Left ventricle myocardium superior (tissue), 1 donor: ENCODE results near the gene SPATA18. TPM values are rescaled to one million over a fixed set of nuclear protein-coding genes. Genes with fewer than 3 reads are reported as not detected.
"Not testable (repeated sequence)": the region's sequence is repeated elsewhere in the genome, so short reads cannot be mapped to it uniquely, and the experiment has no call there.

Experiments used
- ATAC-seq: fragments of 200-7000 bp; cut with Tn5 transposase; one replicate; pipeline ENCODE4 v1.9.1; 2020; ENCODE audit warnings: mild to moderate bottlenecking, moderate library complexity
- DNase-seq: peaks from one replicate; pipeline ENCODE4 v3.0.0-alpha.2; 2020
- intact Hi-C: fragments of 100-400 bp; cut with micrococcal nuclease; formaldehyde crosslinking; loops from one replicate; pipeline ENCODE4 v1.11.0; 2022
- total RNA-seq: library from RNA; stranded (reverse); fragmentation: NEBNext Ultra II Directional; extraction: Animal tissue kit (Norgen Biotek cat#: 25700); gene quantifications from one replicate; pipeline ENCODE4 v1.2.1, GENCODE V29; 2021
- donor health status: DM: no; HTN: yes; CAD: no; lungs with severe emphysema.

SPATA18 gene
- total RNA-seq, 1 donor from 2014 or later, result 1.9 TPM

DNA sequence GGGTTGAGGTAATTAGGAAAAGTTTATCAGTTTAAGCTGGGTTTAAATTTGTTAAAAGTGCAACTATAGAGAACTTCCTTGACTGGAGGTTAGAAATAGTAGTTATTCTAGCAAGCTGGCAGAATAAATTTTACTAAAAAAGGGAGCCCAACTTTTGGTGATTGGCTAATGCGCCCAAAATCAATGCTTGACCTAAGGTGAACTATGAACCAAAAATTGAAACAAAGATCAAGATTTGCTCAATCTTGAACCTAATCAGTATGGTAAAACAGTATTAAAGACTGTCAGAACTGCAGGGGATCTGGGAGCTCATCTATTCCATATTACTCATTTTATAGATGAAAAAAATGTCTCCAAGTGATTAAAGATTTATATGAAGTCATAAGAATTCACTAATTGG lies 6.1 kb upstream of the SPATA18 start:
- ATAC-seq, result no peak
- intact Hi-C loops, result no loop called here
- no peak for DNase-seq

DNA sequence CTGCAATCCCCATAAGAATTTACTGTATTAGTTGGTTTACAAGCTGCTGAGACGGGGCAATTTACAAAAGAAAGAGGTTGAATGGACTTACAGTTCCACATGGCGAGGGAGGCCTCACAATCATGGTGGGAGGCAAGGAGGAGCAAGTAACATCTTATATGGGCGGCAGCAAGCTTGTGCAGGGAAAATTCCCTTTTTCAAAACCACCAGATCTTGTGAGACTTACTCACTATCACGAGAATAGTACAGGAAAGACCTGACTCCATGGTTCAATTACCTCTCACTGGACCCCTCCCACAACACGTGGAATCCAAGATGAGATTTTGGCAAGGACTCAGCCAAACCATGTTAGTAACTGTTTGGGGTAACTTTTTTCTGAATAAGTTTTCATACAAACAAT lies 1.8 kb upstream of the SPATA18 start:
- intact Hi-C loops, result no loop called here
- no peak for ATAC-seq

DNA sequence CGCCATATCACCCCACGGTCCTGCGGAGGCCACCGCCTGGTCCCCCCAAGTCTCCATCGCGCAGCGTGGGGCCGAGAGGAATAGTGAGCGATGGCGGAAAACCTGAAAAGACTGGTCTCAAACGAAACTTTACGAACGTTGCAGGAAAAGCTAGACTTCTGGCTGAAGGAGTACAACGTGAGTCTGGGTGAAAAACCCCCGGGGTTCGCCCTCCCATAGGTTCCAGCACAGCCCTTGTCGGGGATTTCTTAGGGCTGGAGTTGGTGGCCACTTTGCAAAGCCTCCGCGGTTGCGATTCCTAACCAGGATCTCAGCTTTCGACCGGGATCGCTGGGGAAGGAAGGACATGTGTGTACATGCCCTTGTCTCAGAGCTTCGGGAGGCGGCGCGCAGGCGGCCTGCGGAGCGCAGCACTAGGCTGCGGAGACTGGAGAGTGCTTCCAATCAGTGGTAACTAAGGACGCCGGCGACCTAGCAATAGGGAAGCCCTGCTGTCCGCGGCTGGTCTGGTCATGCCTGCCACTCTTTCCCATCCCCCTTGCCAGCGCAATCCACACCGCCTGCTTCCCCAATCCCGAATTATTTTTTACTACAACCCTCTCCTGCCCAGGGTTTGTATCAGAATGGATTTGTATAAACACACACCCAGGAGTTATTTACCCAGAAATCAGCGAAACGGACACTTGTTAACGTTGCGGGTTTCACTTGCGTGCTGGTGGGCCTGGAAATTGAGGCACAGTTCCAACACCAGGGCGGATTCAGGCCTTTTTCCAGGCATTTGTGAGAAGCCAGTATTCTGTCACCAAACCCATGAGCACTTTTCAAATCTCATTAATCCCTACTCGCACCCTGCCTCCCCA lies 741 bp downstream of the SPATA18 start:
- DNase-seq (peak; percentile 82), ATAC-seq (peak; percentile 96)
- intact Hi-C loops, result no loop called here

More for the DNA sequence above, 1.8 kb upstream of the SPATA18 start:
- no peak for DNase-seq

DNA sequence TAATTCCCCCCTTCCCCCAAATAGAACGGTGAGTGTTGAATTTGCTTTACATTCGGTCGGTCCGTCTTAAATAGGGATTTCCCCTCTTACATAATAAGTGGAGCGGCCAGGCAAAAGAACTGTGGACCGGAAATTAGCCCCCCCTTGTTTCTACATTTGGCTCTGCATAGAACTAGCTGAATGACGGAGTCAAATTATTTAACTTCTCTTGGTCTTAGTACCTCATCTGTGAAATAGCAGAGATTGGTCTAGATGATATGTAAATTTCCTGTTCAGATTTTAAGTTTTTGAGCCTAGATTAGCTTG lies 1.3 kb downstream of the SPATA18 start:
- no peak for DNase-seq
- peak; percentile 57 for ATAC-seq
- intact Hi-C loops, result no loop called here

DNA sequence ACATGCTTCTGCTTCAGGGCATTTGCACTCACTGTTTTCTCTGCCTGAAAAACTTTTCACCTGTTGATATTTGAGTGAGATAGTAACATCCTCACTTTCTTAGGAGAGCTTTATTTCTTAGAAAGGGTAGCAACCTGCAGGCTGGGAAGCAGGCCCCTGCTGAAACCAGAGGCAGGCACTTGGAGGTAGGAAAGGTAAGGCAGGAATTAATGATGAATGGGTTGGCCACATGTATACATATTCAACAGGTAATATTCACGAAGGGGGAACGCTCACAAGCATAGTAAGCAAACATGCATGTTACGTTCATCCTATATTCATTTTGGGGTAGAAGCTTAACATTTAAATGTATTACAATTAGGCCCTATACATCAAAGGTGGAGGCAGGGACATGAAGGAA lies 3.1 kb downstream of the SPATA18 start:
- ATAC-seq (no peak), DNase-seq (no peak)
- intact Hi-C loops, result no loop called here

DNA sequence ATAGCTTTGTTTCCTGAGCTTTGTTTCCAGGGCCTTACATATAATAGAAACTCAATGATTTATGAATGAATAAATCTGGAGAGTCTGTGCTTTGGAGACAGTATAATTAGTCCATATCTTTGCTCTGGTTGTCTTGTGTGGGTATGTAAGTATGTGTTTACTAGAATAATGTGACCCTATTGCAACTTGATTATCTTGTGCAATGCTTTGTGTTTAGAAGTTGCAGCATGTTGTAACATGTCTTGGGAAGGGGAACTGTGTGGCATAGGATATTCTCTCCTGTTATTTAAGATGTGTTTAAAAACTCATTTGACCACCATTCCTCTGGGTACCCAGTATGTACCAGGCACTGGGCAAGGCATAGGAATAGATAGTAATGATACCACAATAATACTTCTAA lies 6.1 kb downstream of the SPATA18 start:
- intact Hi-C loops, result no loop called here
- no peak for DNase-seq
- ATAC-seq, result no peak

DNA sequence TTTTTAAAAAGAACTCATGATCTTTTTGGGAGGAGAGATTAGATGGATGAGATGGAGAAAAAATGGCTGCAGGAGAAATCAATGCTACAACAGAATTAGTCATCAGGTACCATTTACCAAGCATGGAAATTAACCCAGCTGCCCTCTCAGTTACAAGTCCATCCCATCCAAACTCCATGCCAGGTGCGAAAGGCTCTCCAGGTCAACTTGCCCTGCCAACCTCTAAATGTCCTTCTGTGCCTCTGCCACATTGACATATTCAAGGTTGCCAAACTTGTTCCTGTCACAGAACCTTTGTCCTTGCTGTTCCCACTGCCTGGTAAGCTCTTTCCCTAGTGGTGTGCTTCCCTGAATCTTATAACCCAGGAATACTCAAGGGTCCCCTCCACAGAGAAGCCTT lies 7.2 kb downstream of the SPATA18 start:
- DNase-seq, result no peak
- intact Hi-C loops, result no loop called here
- ATAC-seq, result no peak

DNA sequence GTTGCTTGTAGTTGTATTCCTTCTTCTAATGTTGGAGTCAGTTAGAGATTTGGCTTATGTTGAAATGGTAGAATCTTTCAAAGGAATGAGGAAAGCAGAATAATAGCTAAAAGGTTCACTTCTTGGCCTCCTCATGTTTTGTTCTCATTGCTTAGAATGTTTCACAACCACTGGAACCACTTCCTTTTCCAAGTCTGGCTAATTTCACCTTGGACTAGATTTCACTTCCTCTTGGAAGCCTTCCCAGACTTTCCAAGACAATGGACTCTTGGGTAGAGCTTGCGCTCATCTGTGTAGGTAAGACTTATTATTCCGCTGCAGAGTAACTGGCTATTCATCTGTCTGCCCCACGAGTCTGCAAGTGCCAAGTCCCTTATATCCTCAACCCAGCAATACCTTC lies 8.3 kb downstream of the SPATA18 start:
- DNase-seq, result no peak
- intact Hi-C loops, result no loop called here
- peak; percentile 72 for ATAC-seq

DNA sequence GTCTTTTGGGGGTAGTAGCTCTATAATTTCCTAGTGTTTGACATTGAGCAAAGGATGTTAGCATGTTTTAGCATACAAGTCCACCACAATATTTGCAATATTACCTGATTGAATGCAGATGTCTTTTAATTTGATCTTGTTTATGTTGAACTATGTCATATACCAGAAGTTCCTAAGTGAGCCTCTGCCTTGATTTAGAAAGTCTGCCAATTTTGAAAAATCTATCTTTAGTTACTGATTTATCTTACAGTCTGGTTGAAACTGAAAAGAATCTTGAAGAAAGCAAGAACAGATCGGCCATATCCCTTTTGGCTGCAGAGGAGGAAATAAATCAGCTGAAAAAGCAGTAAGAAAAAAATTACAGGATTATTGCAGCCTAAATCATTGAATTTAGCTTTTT lies 18.5 kb downstream of the SPATA18 start:
- no peak for ATAC-seq
- intact Hi-C loops, result no loop called here
- DNase-seq, result no peak

DNA sequence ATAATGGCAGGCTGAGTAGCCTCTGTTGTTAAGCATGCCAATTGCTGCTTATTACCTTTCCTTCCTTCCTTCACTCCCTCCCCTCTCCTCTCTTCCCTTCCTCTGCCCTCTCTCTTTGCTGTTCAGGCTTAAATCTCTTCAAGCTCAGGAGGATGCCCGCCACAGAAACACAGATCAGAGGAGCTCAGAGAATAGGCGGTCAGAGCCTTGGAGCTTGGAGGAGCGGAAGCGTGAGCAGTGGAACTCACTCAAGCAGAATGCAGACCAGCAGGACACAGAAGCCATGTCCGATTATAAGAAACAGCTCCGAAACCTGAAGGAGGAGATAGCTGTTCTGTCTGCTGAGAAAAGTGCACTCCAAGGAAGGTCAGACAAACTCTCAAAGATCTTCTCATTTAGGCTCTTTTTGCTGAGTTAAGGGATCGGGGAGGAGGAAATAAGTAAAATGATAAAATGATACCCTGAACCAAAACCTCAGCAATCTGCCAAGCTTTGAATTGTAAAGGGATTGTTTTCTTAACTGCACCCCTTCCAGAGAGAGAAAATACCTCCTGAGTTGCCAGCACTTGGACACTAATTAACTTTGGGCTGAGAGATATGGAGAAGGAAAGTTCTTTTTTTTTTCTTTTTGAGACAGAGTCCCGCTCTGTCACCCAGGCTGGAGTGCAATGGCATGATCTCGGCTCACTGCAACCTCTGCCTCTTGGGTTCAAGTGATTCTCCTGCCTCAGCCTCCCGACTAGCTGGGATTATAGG lies 20.9 kb downstream of the SPATA18 start:
- intact Hi-C loops, result no loop called here
- ATAC-seq, result no peak
- DNase-seq, result no peak

DNA sequence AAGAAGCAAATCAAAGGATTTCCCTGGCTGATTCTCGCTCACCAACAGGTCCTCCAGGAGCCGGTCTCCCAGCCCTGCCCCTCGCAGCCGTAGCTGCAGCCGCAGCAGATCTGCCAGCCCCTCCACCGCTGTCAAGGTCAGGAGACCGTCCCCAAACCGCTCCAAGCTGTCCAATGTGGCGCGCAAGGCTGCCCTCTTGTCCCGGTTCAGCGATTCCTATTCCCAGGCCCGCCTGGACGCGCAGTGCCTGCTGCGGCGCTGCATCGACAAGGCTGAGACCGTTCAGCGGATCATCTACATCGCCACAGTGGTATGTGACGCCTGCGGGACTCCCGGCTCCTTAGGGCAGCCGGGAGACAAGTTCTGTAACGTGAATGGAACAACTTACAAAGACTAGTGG lies 25.6 kb downstream of the SPATA18 start:
- DNase-seq, result peak; percentile 38
- ATAC-seq, result peak; percentile 57
- intact Hi-C loops, result no loop called here

DNA sequence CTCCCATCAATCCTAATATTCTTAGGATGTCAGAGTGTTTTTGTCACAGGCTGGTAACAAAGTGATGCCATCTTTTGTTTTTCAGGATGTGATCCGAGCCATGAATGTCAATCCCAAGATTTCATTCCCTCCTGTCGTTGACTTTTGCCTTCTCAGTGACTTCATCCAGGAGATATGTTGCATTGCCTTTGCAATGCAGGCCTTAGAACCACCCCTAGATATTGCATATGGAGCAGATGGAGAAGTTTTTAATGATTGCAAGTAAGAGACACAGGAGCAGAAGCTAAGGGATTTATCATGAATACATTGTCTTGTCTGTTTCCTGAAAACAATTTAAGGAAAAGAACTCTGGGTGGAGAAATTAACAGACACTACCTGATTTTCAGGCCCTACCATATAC lies 28.6 kb downstream of the SPATA18 start:
- intact Hi-C loops, result no loop called here

DNA sequence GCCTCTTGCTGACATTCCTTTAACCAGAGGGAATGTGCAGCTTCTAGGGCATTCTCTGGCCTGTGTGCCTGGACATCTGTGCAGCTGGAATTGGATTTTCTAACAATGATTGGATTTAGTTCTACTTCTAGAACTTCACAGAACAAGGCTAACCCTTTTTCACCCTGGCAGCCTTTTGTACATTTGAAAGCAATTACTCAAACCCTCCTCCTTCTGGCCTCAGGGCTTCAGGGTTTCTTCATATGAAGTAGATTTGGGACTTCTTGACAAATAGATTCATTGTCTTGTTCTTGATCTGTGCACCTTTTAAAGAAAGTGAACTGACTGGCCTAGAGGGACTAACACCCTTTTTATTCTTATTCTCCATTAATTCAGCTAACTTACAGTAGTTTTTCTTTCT lies 30.1 kb downstream of the SPATA18 start:
- no peak for ATAC-seq
- intact Hi-C loops, result no loop called here
- no peak for DNase-seq

More for the DNA sequence above, 28.6 kb downstream of the SPATA18 start:
- DNase-seq (no peak), ATAC-seq (no peak)

DNA sequence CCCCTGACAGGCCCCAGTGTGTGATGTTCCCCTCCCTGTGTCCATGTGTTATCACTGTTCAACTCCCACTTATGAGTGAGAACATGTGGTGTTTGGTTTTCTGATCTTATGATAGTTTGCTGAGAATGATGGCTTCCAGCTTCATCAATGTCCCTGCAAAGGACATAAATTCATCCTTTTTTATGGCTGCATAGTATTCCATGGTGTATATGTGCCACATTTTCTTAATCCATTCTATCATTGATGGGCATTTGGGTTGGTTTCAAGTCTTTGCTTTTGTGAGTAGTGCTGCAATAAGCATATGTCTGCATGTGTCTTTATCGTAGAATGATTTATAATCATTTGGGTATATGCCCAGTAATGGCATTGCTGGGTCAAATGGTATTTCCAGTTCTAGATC lies 35.3 kb downstream of the SPATA18 start:
- intact Hi-C loops, ATAC-seq, DNase-seq: not testable (repeated sequence)

DNA sequence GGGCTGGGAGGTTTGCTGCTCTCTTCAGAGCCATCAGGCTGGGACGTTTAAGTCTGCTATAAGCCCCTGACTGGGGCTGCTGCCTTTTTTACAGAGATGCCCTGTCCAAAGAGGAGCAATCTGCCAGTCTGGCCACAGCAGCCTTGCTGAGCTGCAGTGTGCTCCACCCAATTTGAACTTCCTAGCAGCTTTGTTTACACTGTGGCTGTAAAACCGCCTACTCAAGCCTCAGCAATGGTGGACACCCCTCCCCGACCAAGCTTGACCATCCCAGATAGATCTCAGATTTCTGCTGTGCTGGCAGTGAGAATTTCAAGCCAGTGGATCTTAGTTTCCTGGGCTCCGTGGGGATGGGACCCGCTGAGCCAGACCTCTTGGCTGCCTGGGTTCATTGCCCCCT lies 40.7 kb downstream of the SPATA18 start:
- intact Hi-C loops, result no loop called here
- DNase-seq (no peak), ATAC-seq (no peak)

DNA sequence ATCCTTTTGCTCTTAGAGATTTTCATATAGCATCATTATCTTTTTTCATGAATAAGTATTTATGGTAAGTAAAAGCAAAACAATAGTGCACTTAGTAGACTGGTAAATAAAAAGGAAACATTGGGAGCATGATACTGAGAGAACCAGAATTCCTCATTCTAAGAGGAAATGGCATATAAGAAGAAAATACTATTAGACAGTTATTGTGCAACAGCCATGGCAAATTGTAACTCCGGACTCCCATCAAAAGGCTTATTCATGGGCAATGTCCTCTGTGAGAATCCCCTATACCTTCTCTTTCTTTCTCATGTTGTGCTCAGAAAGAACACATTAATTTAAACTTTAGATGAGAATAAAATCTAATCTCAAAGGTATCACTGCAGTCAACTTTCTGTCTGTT lies 42.4 kb downstream of the SPATA18 start:
- no peak for DNase-seq
- no peak for ATAC-seq
- intact Hi-C loops, result no loop called here

DNA sequence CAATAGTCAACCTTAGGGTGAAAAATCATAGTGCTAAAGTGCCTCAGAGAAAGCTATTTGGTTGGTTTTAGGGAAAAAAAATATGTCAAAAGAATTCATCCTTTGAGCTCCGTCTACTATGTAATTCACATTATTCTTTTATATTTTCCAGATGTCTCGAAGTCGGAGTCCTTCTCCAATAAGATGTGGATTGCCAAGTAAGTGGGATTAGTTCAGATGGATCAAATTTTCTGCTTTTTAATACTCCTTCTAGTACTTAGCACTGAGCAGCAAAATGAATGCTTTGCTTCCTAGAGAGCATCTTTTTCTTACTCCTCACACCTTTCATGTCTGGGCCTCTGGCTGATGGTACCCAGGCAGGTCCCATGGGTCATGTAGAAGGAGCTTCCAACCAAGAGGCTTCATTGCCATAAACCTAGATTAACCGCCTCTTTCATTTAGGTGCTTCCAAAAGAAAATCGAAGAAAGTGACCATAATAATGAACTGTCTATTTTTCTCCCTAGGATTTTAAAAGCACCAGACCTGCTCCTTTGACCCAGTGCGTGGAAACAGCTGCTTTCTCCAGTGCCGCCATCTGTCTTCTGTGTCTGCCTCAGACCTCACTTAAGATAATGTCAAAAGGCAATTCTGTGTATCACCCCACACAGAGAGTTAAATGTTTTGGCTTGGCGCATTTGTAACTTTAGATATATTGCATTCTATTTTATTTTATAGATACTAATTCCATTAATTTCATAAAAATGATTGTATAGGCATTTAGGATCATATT lies 43.5 kb downstream of the SPATA18 start:
- no peak for DNase-seq
- ATAC-seq, result no peak
- intact Hi-C loops, result no loop called here

DNA sequence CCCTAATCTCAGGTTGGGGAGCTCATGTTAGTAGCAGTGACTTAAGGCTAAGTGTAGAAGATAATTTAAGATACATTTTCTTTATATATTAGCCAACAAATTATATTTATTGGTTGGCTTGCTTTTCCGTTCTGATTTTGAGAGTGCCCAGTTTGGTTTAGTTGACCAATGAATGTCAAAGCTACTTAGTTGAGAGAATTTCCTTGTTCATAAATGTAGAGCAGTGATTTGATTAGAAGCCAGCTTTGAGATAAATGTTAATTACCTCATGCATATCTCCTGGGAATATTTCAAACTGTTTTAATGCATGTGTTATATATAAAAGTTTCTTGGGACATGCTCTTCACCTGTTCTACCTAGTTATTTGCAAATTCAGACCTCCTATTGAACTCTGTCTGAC lies 44.3 kb downstream of the SPATA18 start:
- ATAC-seq (no peak), DNase-seq (no peak)
- intact Hi-C loops, result no loop called here

DNA sequence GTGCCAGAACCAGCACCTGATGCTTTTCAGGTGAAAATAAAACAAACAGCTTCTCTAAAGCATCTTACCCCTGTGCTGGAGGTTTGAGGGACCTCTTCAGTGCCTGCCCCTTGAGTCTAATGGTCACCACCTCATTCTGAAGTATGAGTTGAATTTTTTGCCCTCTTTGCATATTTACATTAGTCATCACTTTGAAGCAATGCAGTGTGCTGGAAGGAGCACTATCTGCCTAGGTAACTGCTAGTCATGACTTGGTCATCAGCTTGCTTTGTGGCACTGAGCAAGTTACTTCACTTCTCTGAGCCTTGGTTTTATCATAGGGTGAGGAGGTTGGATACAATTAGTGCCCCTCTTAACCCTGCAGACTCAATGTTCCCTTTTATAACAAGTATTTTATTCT lies 44.9 kb downstream of the SPATA18 start:
- DNase-seq (no peak), ATAC-seq (no peak)
- intact Hi-C loops, result no loop called here

DNA sequence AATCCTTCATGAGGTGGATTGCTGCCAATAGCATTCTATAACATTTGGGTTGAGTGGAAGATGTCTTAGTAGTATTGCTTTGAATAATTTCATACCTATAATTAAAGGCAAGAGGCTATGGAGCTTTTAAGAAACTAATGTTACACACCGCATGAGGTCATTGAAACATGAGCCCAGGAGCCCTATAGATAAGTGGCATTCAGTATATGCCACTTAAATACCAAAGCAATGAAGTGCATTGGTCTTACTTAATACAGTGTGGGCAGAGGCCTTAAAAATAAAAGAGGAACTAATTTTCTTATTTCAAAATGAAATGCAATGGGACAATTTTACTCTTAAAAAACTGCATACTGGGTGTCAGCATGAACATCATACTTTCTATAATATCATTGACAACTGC lies 47.5 kb downstream of the SPATA18 start:
- no peak for ATAC-seq
- no peak for DNase-seq
- intact Hi-C loops, result no loop called here
